ENCODE data around the gene CEACAM6. TPM values are rescaled to one million over a fixed set of nuclear protein-coding genes. Genes with fewer than 3 reads are reported as not detected.
"Not testable (repeated sequence)": the region's sequence is repeated elsewhere in the genome, so short reads cannot be mapped to it uniquely, and the experiment has no call there.

CEACAM6 gene
- total and polyA plus RNA-seq, 2 of the 13 experiments (the other 11 are each of a cell fraction or from before 2014, with no cell fraction given) = not detected

- no peak overlapping the region for H3K4me3 ChIP-seq (replicated peaks in 1 of 3; ENCODE audit: insufficient read depth in 1 of 3, low read depth in 2 of 3, low read length in 3 of 3)
- TF ChIP-seq SIX1 (CRISPR knock-in tag; IDR thresholded peaks at IDR 0.05; ENCODE audit: borderline replicate concordance) (no peak), ATRX (CRISPR knock-in tag; IDR thresholded peaks at IDR 0.05; ENCODE audit: borderline replicate concordance) (no peak), ZNF501 (CRISPR knock-in tag; IDR thresholded peaks at IDR 0.05) (no peak), HOXA3 (CRISPR knock-in tag; IDR thresholded peaks at IDR 0.05) (no peak), ZNF652 (CRISPR knock-in tag; IDR thresholded peaks at IDR 0.05; ENCODE audit: borderline replicate concordance, low read depth) (no peak), MTA1 (CRISPR knock-in tag; IDR thresholded peaks at IDR 0.05; ENCODE audit: borderline replicate concordance) (no peak), ZNF704 (CRISPR knock-in tag; IDR thresholded peaks at IDR 0.05; ENCODE audit: borderline replicate concordance) (no peak), FIP1L1 (IDR thresholded peaks at IDR 0.05; ENCODE audit: borderline replicate concordance, insufficient read depth, low read depth, low read length) (no peak), IKZF4 (CRISPR knock-in tag; IDR thresholded peaks at IDR 0.05; ENCODE audit: borderline replicate concordance, low read depth, not compliant biosample characterization) (no peak)
- no peaks in the 10 kb centered on the region for H3K36me3 ChIP-seq (replicated peaks in 1 of 2; ENCODE audit: control insufficient read depth in 1 of 2, insufficient read depth in 2 of 2, low read length in 2 of 2)
- DNase-seq (ENCODE audit: low spot score) (no peak), FAIRE-seq (no peak), ATAC-seq (no peak)
- no peak overlapping the region for H2AFZ ChIP-seq (ENCODE audit: low read length)
- H3K9ac ChIP-seq (ENCODE audit: insufficient read depth, low read depth, low read length) = no peak overlapping the region
- no peak overlapping the region for H3K27ac ChIP-seq (ENCODE audit: extremely low read length, insufficient read depth, low read length)
- BruUV-seq (replicated peaks) = no TSS peak
- WGBS (ENCODE audit: low lambda C conversion rate) = 0% methylated on average over 3 of the region's 3 CpGs
- ChIA-PET POLR2A (no interaction called here), CTCF (ENCODE audit: low intra/inter-chr PET ratio, low total read pairs) (no interaction called here)
- no peaks in the 10 kb centered on the region for H4K20me1 ChIP-seq (ENCODE audit: insufficient read depth, low read length)
- no peaks in the 10 kb centered on the region for H3K9me3 ChIP-seq (ENCODE audit: low read length)
- intact Hi-C loops (cut with micrococcal nuclease; ENCODE audit: unreplicated experiment) (no loop called here), in situ Hi-C loops (cut with HindIII; ENCODE audit: extremely low pct_ligation_motif_present, low pct_unique_long_range_greater_than_20kb) (no loop called here)
- H3K27me3 ChIP-seq (ENCODE audit: control insufficient read depth in 1 of 2, insufficient read depth in 2 of 2, low read length in 2 of 2) = peaks cover 0 to 14% of the 10 kb centered on the region in 2 experiments; a peak in 2 of 5 replicates
- H3K79me2 ChIP-seq (ENCODE audit: insufficient read depth, low read length) = no peaks in the 10 kb centered on the region
- H3K4me1 ChIP-seq (ENCODE audit: insufficient read depth, low read length) = no peaks in the 10 kb centered on the region
- no peak overlapping the region for H3K4me2 ChIP-seq (ENCODE audit: low read depth, low read length)
These were observed 7.3 kb upstream of the CEACAM6 start for GRCh38 chr19:41748012-41748411.

GRCh38 chr19:41750248-41751134 lies 4.8 kb upstream of the CEACAM6 start:
- H3K4me3 ChIP-seq (replicated peaks in 1 of 3; ENCODE audit: insufficient read depth in 1 of 3, low read depth in 2 of 3, low read length in 3 of 3); H2AFZ ChIP-seq (ENCODE audit: low read length); H3K9ac ChIP-seq (ENCODE audit: insufficient read depth, low read depth, low read length); BruUV-seq (replicated peaks); H3K79me2 ChIP-seq (ENCODE audit: insufficient read depth, low read length); FAIRE-seq; DNase-seq (ENCODE audit: low spot score); intact Hi-C loops (cut with micrococcal nuclease; ENCODE audit: unreplicated experiment); H3K4me2 ChIP-seq (ENCODE audit: low read depth, low read length); ATAC-seq; H4K20me1 ChIP-seq (ENCODE audit: insufficient read depth, low read length); CTCF ChIA-PET (ENCODE audit: low intra/inter-chr PET ratio, low total read pairs); in situ Hi-C loops (cut with HindIII; ENCODE audit: extremely low pct_ligation_motif_present, low pct_unique_long_range_greater_than_20kb); POLR2A ChIA-PET; H3K9me3 ChIP-seq (ENCODE audit: low read length); H3K4me1 ChIP-seq (ENCODE audit: insufficient read depth, low read length); H3K36me3 ChIP-seq (replicated peaks in 1 of 2; ENCODE audit: control insufficient read depth in 1 of 2, insufficient read depth in 2 of 2, low read length in 2 of 2); H3K27ac ChIP-seq (ENCODE audit: extremely low read length, insufficient read depth, low read length): not testable (repeated sequence)
- H3K27me3 ChIP-seq (ENCODE audit: control insufficient read depth in 1 of 2, insufficient read depth in 2 of 2, low read length in 2 of 2) = peaks cover 0 to 14% of the 10 kb centered on the region in 2 experiments; a peak in 2 of 5 replicates
- 3% methylated on average over 6 of the region's 10 CpGs for WGBS (ENCODE audit: low lambda C conversion rate)
